HG03521 (cell line): ENCODE measurements around the gene LRRC63.
"Not testable (repeated sequence)": the region's sequence is repeated elsewhere in the genome, so short reads cannot be mapped to it uniquely, and the experiment has no call there.

Experiments used
- ATAC-seq: cut with Tn5 transposase; IDR thresholded peaks from one replicate; pipeline ENCODE4 v1.9.1; 2021; ENCODE audit warnings: mild to moderate bottlenecking, moderate library complexity; ENCODE audit not compliant: unreplicated experiment

LRRC63 gene

GRCh38 chr13:46211483-46212351, at the start of gene LRRC63:
Gene LRRC63, plus strand, starts transcription at chr13:46211928. Its CDS starts 1,107 bp downstream, at chr13:46213035.
- peak; percentile 96 for ATAC-seq

GRCh38 chr13:46162741-46163140, 49.0 kb upstream of the LRRC63 start:
- ATAC-seq: not testable (repeated sequence)

GRCh38 chr13:46164661-46165060, 47.1 kb upstream of the LRRC63 start:
- ATAC-seq: no peak

- ATAC-seq: no peak
These were observed 46.1 kb upstream of the LRRC63 start for GRCh38 chr13:46165485-46166223.

GRCh38 chr13:46166224-46166584, 45.5 kb upstream of the LRRC63 start:
- ATAC-seq: no peak

GRCh38 chr13:46166947-46167610, 44.6 kb upstream of the LRRC63 start:
- ATAC-seq: no peak

- ATAC-seq: no peak
These were observed 43.4 kb upstream of the LRRC63 start for GRCh38 chr13:46168341-46168740.

GRCh38 chr13:46168783-46169182, 42.9 kb upstream of the LRRC63 start:
- no peak for ATAC-seq

GRCh38 chr13:46169758-46170157, 42.0 kb upstream of the LRRC63 start:
- no peak for ATAC-seq

GRCh38 chr13:46170268-46170667, 41.5 kb upstream of the LRRC63 start:
- ATAC-seq: no peak

- ATAC-seq: no peak
These were observed 41.0 kb upstream of the LRRC63 start for GRCh38 chr13:46170687-46171086.

GRCh38 chr13:46171217-46171616, 40.5 kb upstream of the LRRC63 start:
- ATAC-seq: no peak

GRCh38 chr13:46171739-46172138, 40.0 kb upstream of the LRRC63 start:
- no peak for ATAC-seq

- ATAC-seq: no peak
These were observed 39.2 kb upstream of the LRRC63 start for GRCh38 chr13:46172531-46172991.

GRCh38 chr13:46173656-46174055, 38.1 kb upstream of the LRRC63 start:
- no peak for ATAC-seq

- ATAC-seq: peak; percentile 29
These were observed 35.0 kb upstream of the LRRC63 start for GRCh38 chr13:46176756-46177155.

- ATAC-seq: no peak
These were observed 33.6 kb upstream of the LRRC63 start for GRCh38 chr13:46178143-46178542.

GRCh38 chr13:46178821-46179220, 32.9 kb upstream of the LRRC63 start:
- ATAC-seq: no peak

- ATAC-seq: no peak
These were observed 32.2 kb upstream of the LRRC63 start for GRCh38 chr13:46179491-46179908.

- ATAC-seq: no peak
These were observed 31.6 kb upstream of the LRRC63 start for GRCh38 chr13:46179969-46180763.
